ENCODE results near the gene ACTA2. TPM values are rescaled to one million over a fixed set of nuclear protein-coding genes. Genes with fewer than 3 reads are reported as not detected.

Gene ACTA2
- polyA plus RNA-seq (2013, experiment 1 of 2): 115 TPM
- polyA plus RNA-seq (2013, experiment 2 of 2): 108 TPM

DNA sequence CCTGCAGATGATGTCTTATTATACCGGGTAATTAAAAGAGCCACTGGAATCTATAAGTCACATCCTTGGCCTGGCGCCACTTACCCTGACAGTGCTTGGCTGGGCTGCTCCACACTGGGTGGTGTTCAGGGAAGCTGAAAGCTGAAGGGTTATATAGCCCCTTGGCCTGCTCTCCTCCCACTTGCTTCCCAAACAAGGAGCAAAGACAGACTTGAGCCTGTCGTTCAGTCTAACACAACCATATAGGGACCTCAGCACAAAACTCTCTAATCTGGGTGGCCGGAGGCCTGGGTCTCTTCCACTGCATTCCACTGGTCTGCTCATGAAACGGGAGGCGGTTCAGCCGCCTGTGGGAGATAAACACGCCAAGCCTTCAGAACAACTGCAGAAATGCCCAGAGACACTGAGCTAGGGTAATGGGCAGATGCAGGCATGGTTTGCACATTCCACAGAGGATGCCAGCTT lies at the start of gene ACTA2:
Gene ACTA2, minus strand, starts transcription at position 127 of the 465 bp plus-strand sequence. CDS start 3,843 bp downstream, outside the sequence.
- no peaks in the 10 kb centered on the region for H3K27me3 ChIP-seq (ENCODE audit: control insufficient read depth in 3 of 3, insufficient read depth in 3 of 3, low read depth in 1 of 3, low read length in 3 of 3)
- no CpG with 5 or more reads among the region's 8 CpGs for WGBS, 2 donors (ENCODE audit: extremely low coverage in 2 of 2, insufficient read length in 2 of 2, insufficient replicate concordance in 1 of 2)
- no peak within 1 kb of the TSS for H3K9ac ChIP-seq (ENCODE audit: low read depth, low read length, poor library complexity)
- no peak within 1 kb of the TSS for H2BK12ac ChIP-seq (ENCODE audit: low read length)
- H3K4me3 ChIP-seq (ENCODE audit: low read length in 2 of 2): no peak within 1 kb of the TSS
- H2AFZ ChIP-seq (ENCODE audit: low read length): peak within 1 kb of the TSS; percentile 68
- H2BK120ac ChIP-seq (ENCODE audit: low read depth, low read length): no peak within 1 kb of the TSS
- no peak for DNase-seq (ENCODE audit: low spot score)
- H2AK5ac ChIP-seq (ENCODE audit: low read depth, low read length): no peak within 1 kb of the TSS
- no peak within 1 kb of the TSS for H2BK15ac ChIP-seq (ENCODE audit: low read length)
- H3K4me2 ChIP-seq (ENCODE audit: insufficient read depth, low read length, poor library complexity, severe bottlenecking): no peak within 1 kb of the TSS
- H3K23ac ChIP-seq (ENCODE audit: low read depth, low read length, poor library complexity): no peak within 1 kb of the TSS
- peak within 1 kb of the TSS; percentile 7 for H3K18ac ChIP-seq (ENCODE audit: low read length)
- H3K79me1 ChIP-seq (ENCODE audit: low read depth, low read length): no peaks in the 10 kb centered on the region
- H3K27ac ChIP-seq (replicated peaks; ENCODE audit: low read length): peak within 1 kb of the TSS; percentile 35
- no peak within 1 kb of the TSS for H2BK5ac ChIP-seq (ENCODE audit: low read length)
- H3K9me3 ChIP-seq (replicated peaks in 1 of 2; ENCODE audit: control insufficient read depth in 2 of 2, insufficient read depth in 1 of 2, low read depth in 1 of 2, low read length in 2 of 2): no peaks in the 10 kb centered on the region
- H4K8ac ChIP-seq (ENCODE audit: low read depth, low read length): no peak within 1 kb of the TSS
- no peak within 1 kb of the TSS for H3K4ac ChIP-seq (ENCODE audit: low read length)
- no peak within 1 kb of the TSS for H3K14ac ChIP-seq (ENCODE audit: low read length)
- peaks cover 6 to 13% of the 10 kb centered on the region in 2 donors for H3K4me1 ChIP-seq (ENCODE audit: control insufficient read depth in 2 of 2, insufficient read depth in 1 of 2, low read depth in 1 of 2, low read length in 2 of 2)
- H4K91ac ChIP-seq (ENCODE audit: low read depth, low read length, poor library complexity): no peak within 1 kb of the TSS
- H3K36me3 ChIP-seq (replicated peaks in 1 of 2; ENCODE audit: control insufficient read depth in 2 of 2, insufficient read depth in 2 of 2, low read length in 2 of 2): no peaks in the 10 kb centered on the region

DNA sequence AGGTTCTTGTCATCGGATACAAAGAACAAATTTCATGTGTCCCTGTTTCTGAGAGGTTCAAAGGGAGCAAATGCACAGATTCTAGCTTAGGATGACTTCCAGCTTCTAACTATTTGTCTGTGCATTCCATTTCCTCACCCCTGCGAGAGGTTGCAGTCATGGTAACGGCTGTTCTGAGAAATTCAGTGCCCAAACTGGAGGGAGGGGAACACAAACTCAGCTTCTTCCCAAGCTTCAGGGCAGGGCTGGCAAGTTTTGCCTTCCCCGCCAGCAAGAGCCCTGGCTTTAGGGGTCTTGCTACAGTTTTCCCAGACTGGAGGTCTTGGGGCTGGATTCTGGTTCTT lies 49.1 kb upstream of the ACTA2 start:
- no peak overlapping the region for H2BK15ac ChIP-seq (ENCODE audit: low read length)
- no peak overlapping the region for H3K4me2 ChIP-seq (ENCODE audit: insufficient read depth, low read length, poor library complexity, severe bottlenecking)
- H3K79me1 ChIP-seq (ENCODE audit: low read depth, low read length): no peaks in the 10 kb centered on the region
- H3K27me3 ChIP-seq (ENCODE audit: control insufficient read depth in 3 of 3, insufficient read depth in 3 of 3, low read depth in 1 of 3, low read length in 3 of 3): no peaks in the 10 kb centered on the region
- no peak overlapping the region for H2BK120ac ChIP-seq (ENCODE audit: low read depth, low read length)
- H3K23ac ChIP-seq (ENCODE audit: low read depth, low read length, poor library complexity): no peak overlapping the region
- peaks cover 6 to 31% of the 10 kb centered on the region in 2 donors for H3K4me1 ChIP-seq (ENCODE audit: control insufficient read depth in 2 of 2, insufficient read depth in 1 of 2, low read depth in 1 of 2, low read length in 2 of 2)
- peaks cover 2 to 3% of the 10 kb centered on the region in 2 donors for H3K36me3 ChIP-seq (replicated peaks in 1 of 2; ENCODE audit: control insufficient read depth in 2 of 2, insufficient read depth in 2 of 2, low read length in 2 of 2)
- H3K14ac ChIP-seq (ENCODE audit: low read length): no peak overlapping the region
- no peak overlapping the region for H4K91ac ChIP-seq (ENCODE audit: low read depth, low read length, poor library complexity)
- H3K9ac ChIP-seq (ENCODE audit: low read depth, low read length, poor library complexity): no peak overlapping the region
- no peak overlapping the region for H3K4me3 ChIP-seq (ENCODE audit: low read length in 2 of 2)
- H2BK12ac ChIP-seq (ENCODE audit: low read length): no peak overlapping the region
- no peak overlapping the region for H2BK5ac ChIP-seq (ENCODE audit: low read length)
- no peak overlapping the region for H3K18ac ChIP-seq (ENCODE audit: low read length)
- no peak for DNase-seq (ENCODE audit: low spot score)
- peak overlapping the region; percentile 50 for H2AFZ ChIP-seq (ENCODE audit: low read length)
- H3K27ac ChIP-seq (replicated peaks; ENCODE audit: low read length): no peak overlapping the region
- H3K9me3 ChIP-seq (replicated peaks in 1 of 2; ENCODE audit: control insufficient read depth in 2 of 2, insufficient read depth in 1 of 2, low read depth in 1 of 2, low read length in 2 of 2): no peaks in the 10 kb centered on the region
- no CpG with 5 or more reads among the region's 4 CpGs for WGBS, 2 donors (ENCODE audit: extremely low coverage in 2 of 2, insufficient read length in 2 of 2, insufficient replicate concordance in 1 of 2)
- H4K8ac ChIP-seq (ENCODE audit: low read depth, low read length): no peak overlapping the region
- no peak overlapping the region for H3K4ac ChIP-seq (ENCODE audit: low read length)
- H2AK5ac ChIP-seq (ENCODE audit: low read depth, low read length): no peak overlapping the region

DNA sequence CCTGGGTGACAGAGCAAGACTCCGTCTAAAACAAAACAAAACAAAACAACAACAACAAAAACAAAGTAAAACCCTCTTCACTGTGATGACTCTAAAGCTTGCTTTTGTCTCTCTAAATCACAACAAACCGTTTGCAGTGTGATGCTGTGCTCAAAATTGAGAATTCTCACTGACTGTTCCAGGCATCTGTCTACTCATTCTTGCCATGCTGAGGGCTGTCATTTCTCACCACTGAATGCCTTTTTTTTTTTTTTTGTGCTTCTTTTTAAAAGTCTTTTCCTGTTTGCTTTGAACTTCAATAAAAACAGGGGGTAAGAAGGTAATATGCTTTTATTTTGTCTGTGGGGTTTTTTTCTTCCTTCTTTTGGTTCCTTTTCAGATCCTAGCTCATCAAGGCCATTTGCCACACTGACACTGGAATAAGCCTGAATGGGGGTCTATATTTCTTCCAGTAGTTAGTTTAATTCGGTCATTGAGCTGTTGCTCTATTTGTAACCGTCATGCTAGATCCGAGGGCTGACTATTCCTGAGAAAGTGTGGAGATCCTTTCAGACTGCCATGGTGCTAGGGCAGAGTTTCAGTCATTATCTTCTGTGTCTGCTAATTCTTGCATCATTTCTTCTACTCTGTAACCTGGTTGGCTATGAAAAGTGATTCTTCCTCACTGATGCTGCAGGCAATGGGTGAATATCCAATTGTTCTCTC lies 48.6 kb upstream of the ACTA2 start:
- no peak overlapping the region for H2BK5ac ChIP-seq (ENCODE audit: low read length)
- H3K4me3 ChIP-seq (ENCODE audit: low read length in 2 of 2): no peak overlapping the region
- H2BK15ac ChIP-seq (ENCODE audit: low read length): no peak overlapping the region
- H3K36me3 ChIP-seq (replicated peaks in 1 of 2; ENCODE audit: control insufficient read depth in 2 of 2, insufficient read depth in 2 of 2, low read length in 2 of 2): peaks cover 2 to 3% of the 10 kb centered on the region in 2 donors
- H3K23ac ChIP-seq (ENCODE audit: low read depth, low read length, poor library complexity): no peak overlapping the region
- H2BK120ac ChIP-seq (ENCODE audit: low read depth, low read length): no peak overlapping the region
- no peak overlapping the region for H4K91ac ChIP-seq (ENCODE audit: low read depth, low read length, poor library complexity)
- no peak overlapping the region for H3K14ac ChIP-seq (ENCODE audit: low read length)
- H4K8ac ChIP-seq (ENCODE audit: low read depth, low read length): no peak overlapping the region
- peak overlapping the region; percentile 50 for H2AFZ ChIP-seq (ENCODE audit: low read length)
- no peak overlapping the region for H2BK12ac ChIP-seq (ENCODE audit: low read length)
- peaks cover 6 to 31% of the 10 kb centered on the region in 2 donors for H3K4me1 ChIP-seq (ENCODE audit: control insufficient read depth in 2 of 2, insufficient read depth in 1 of 2, low read depth in 1 of 2, low read length in 2 of 2)
- H3K9me3 ChIP-seq (replicated peaks in 1 of 2; ENCODE audit: control insufficient read depth in 2 of 2, insufficient read depth in 1 of 2, low read depth in 1 of 2, low read length in 2 of 2): no peaks in the 10 kb centered on the region
- H3K4me2 ChIP-seq (ENCODE audit: insufficient read depth, low read length, poor library complexity, severe bottlenecking): no peak overlapping the region
- no peak overlapping the region for H3K4ac ChIP-seq (ENCODE audit: low read length)
- no peak for DNase-seq (ENCODE audit: low spot score)
- no peaks in the 10 kb centered on the region for H3K27me3 ChIP-seq (ENCODE audit: control insufficient read depth in 3 of 3, insufficient read depth in 3 of 3, low read depth in 1 of 3, low read length in 3 of 3)
- no peak overlapping the region for H3K27ac ChIP-seq (replicated peaks; ENCODE audit: low read length)
- H3K79me1 ChIP-seq (ENCODE audit: low read depth, low read length): no peaks in the 10 kb centered on the region
- H3K9ac ChIP-seq (ENCODE audit: low read depth, low read length, poor library complexity): no peak overlapping the region
- no peak overlapping the region for H3K18ac ChIP-seq (ENCODE audit: low read length)
- no peak overlapping the region for H2AK5ac ChIP-seq (ENCODE audit: low read depth, low read length)
- no CpG with 5 or more reads among the region's 5 CpGs for WGBS, 2 donors (ENCODE audit: extremely low coverage in 2 of 2, insufficient read length in 2 of 2, insufficient replicate concordance in 1 of 2)

DNA sequence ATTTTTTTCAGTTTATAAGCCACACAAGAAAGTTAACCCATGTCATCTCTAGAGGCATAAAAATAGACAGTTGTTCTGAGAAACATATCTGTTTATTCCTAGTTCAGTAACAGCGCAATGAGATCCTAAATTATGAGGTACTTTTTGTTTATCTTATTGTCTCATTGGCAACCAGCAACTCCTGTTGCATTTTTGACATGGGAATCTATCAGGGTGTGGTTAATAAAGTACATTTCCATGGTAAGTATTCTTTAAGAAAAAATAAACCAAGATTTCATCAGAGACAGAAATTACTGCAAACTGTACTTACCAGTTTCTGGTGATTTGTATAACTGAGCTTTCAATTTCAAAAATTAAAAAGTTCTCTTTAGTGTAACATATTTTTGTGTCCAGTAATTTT lies 47.1 kb upstream of the ACTA2 start:
- Histone ChIP-seq H4K8ac (ENCODE audit: low read depth, low read length) (no peak overlapping the region), H3K9me3 (replicated peaks in 1 of 2; ENCODE audit: control insufficient read depth in 2 of 2, insufficient read depth in 1 of 2, low read depth in 1 of 2, low read length in 2 of 2) (no peaks in the 10 kb centered on the region), H3K27ac (replicated peaks; ENCODE audit: low read length) (no peak overlapping the region), H3K18ac (ENCODE audit: low read length) (no peak overlapping the region), H3K9ac (ENCODE audit: low read depth, low read length, poor library complexity) (no peak overlapping the region), H3K36me3 (replicated peaks in 1 of 2; ENCODE audit: control insufficient read depth in 2 of 2, insufficient read depth in 2 of 2, low read length in 2 of 2) (peaks cover 2 to 3% of the 10 kb centered on the region in 2 donors), H3K79me1 (ENCODE audit: low read depth, low read length) (no peaks in the 10 kb centered on the region), H3K23ac (ENCODE audit: low read depth, low read length, poor library complexity) (no peak overlapping the region), H3K4me3 (ENCODE audit: low read length in 2 of 2) (no peak overlapping the region), H3K4me2 (ENCODE audit: insufficient read depth, low read length, poor library complexity, severe bottlenecking) (no peak overlapping the region), H2BK120ac (ENCODE audit: low read depth, low read length) (no peak overlapping the region), H3K27me3 (ENCODE audit: control insufficient read depth in 3 of 3, insufficient read depth in 3 of 3, low read depth in 1 of 3, low read length in 3 of 3) (no peaks in the 10 kb centered on the region), H3K4me1 (ENCODE audit: control insufficient read depth in 2 of 2, insufficient read depth in 1 of 2, low read depth in 1 of 2, low read length in 2 of 2) (peaks cover 6 to 31% of the 10 kb centered on the region in 2 donors), H2AK5ac (ENCODE audit: low read depth, low read length) (no peak overlapping the region), H2BK12ac (ENCODE audit: low read length) (no peak overlapping the region), H3K14ac (ENCODE audit: low read length) (no peak overlapping the region), H2BK15ac (ENCODE audit: low read length) (no peak overlapping the region), H4K91ac (ENCODE audit: low read depth, low read length, poor library complexity) (no peak overlapping the region), H3K4ac (ENCODE audit: low read length) (no peak overlapping the region), H2AFZ (ENCODE audit: low read length) (no peak overlapping the region), H2BK5ac (ENCODE audit: low read length) (no peak overlapping the region)
- DNase-seq (ENCODE audit: low spot score): no peak
- no CpG with 5 or more reads among the region's 1 CpG for WGBS, 2 donors (ENCODE audit: extremely low coverage in 2 of 2, insufficient read length in 2 of 2, insufficient replicate concordance in 1 of 2)

All from neuronal stem cell (in vitro differentiated cells).